NCI-H748 treated with DMSO at 0.1 percent for 48 hours (cell line): ENCODE data around the gene CDH10.

Experiments used
- DNase-seq: peaks from one replicate; lab custom pipeline; 2025; lab: John Stamatoyannopoulos, UW

CDH10 gene

DNA sequence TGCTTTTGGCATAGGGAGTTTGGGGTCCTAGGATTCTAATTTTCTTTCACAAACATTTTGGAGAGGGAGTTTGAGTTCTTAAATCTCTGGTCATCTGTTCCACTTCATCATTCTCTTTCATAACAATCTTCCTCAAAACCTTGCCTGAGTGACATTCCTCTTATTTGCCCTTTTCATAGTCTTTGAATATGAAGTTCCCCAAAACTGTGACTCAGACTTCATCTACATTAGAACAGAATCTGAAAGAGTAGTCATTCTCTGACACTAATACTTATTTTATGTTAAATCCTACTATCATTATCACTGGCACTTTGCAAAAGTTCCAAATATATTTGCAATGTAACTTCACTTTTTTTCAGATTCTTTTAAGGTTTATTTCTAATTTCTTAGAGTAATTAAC is 163.8 kb downstream of the CDH10 start:
- no peak for DNase-seq

DNA sequence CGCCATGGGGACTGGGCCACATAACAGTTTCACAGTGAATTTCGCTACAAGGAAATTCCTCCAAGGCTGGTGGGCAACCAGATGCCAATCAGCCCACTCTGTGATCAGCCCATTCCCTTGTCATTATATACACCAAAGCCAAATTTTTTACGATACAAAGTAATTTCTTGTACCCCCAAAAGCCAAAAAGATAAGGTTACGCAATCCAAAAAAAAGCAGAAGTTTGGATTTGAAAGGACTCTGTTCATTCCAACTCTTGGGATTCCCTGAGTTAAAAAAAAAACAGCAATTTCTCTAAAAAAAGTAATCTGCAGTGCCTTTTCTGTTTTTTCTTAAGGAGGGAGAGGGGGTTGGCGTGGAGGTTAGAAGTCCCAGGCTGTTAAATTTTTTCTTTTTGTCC is 166.8 kb downstream of the CDH10 start:
- no peak for DNase-seq

DNA sequence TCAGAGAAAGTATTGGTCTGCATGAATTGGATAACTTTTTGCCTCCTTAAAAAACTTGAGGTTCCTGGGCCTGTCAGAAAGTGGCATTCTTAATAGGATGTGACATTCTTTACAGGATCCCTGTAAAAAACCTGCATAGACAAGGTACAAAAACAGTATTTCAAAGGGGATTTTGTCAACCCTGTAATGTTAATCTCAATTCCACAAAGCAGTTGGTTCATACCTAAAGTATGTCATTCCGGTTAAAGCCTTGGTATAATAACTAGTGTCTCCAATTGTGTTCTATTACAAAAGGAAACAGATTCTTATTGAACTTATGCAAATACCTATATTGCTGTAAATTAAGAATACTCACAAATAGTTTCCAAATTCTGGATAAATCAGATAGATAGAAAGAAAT is 169.7 kb downstream of the CDH10 start:
- no peak for DNase-seq

DNA sequence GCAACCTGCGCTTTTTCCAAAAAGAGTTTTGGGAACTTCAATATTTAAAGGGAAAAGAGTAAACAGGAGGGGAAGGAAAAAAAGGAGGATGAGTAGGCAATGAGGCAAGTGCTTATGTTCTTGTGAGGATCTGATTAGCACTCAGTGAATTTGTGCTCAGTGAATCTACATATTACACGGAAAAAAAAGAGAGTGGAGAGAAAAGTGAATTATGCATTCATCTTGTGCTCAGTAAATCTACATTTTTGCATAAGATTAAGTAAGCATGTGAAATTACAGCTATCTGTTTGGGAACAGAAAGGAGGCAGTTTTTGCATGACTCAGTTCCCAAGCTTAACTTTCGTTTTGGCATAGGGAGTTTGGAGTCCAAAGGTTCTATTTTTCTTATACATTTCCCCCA is 170.1 kb downstream of the CDH10 start:
- no peak for DNase-seq

DNA sequence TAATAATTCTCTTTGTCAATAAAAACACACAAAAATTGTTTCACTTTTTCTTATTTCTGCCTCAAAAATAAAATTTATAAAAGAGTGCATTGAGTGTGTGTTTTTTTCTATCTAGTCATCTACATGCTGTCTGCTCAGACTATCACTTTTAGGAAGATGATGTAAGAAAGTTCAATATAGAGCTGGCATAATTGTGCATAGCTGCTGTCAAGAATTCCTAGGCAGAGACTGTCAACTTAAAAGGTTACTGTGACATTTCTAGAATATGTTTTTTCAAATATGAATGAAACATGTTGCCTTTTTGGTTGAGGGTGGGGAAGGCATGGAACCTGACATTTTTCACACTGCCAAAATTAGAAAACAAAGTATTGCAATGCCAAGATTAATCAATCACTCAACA is 172.3 kb downstream of the CDH10 start:
- DNase-seq = no peak

DNA sequence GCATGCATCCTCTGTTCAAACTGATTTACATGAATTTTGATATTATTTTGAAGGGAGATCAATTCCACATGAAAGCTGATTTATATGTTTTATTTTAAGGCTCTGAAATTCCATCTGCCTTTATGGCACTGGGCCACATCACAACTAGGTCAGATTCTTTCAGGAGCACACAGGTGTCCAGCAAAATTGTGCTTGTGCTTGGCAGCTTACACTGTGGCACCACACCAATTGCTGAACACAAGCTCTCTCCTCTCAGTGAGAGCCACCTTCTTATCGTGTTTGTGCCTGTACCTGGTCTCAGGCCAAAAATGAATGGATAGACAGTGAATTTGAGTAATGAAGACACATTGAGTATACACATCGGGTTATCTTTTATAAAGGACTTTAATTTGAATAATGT is 200.4 kb downstream of the CDH10 start:
- DNase-seq = no peak

DNA sequence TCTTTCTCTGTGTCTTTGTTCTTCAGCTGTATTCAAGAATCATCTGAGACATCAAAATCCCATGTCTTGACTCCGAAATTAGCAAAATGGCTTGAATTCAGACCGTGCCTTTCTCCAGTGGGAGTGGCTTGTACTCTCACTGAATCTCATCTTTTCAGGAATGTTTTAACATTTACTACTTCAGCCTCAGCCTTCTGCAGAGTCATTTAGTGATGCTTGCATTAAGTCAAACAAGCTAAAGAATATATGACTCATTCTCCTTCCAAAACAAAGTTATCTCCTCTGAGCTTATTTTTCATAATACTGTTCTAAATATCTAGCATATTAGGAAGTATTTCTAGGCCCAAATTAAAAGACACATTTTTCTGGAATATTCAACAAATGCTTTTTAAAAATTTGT is 205.3 kb downstream of the CDH10 start:
- no peak for DNase-seq
